Fibroblast of skin of back (primary cell): ENCODE measurements around the gene ATP8B3.

Experiments
- DNase-seq: peaks from one replicate; pipeline ENCODE4 v3.0.0-alpha.2; 2013

ATP8B3 gene

GRCh38 chr19:1736927-1737326 lies 75.1 kb downstream of the ATP8B3 start:
- DNase-seq = no peak

DNA sequence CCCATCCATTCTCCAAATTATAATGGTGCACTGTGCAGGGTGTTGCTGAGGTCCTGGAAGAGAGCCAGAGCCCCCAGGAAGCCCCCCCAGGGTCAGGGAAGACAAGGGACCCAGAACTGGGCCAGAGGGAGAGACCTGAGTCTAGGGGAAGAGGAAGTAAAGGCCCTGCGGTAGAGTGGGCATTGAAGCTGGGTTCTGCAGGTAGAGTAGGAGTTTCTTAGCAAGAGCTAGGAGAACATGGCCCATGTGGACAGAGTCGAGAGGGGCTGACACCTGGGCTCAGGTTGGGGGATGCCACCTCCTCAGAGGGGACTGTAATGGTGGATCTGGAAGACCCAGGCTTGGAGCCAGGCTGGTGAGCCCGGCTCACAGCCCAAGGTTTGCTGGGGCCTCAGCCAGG lies 75.8 kb downstream of the ATP8B3 start:
- DNase-seq = no peak

- DNase-seq = no peak
Observed at GRCh38 chr19:1734321-1734966, 77.6 kb downstream of the ATP8B3 start.
